Peyer's patch (tissue), 4 donors: ENCODE data around the gene CASP8AP2.
"Not testable (repeated sequence)": the region's sequence is repeated elsewhere in the genome, so short reads cannot be mapped to it uniquely, and the experiment has no call there.

Source experiments
- POLR2A ChIP-seq, 2 donors: fragments of 450-650 bp; IDR thresholded peaks; one replicate each; pipeline ENCODE4 v1.5.1; 2017; ENCODE audit warnings: antibody characterized with exemption in 2 of 2, mild to moderate bottlenecking in 2 of 2, moderate library complexity in 2 of 2
- TF ChIP-seq, protein P1 (sequence below), 6 experiments: fragments of 450-650 bp in 4 of 6; fragments of 200-600 bp in 2 of 6; sonication (generic) in 1 of 6; IDR thresholded peaks; one replicate each; pipeline ENCODE4 v1.5.1; 2017 to 2019; ENCODE audit warnings: antibody characterized with exemption in 6 of 6, mild to moderate bottlenecking in 3 of 6, moderate library complexity in 1 of 6

DNA sequence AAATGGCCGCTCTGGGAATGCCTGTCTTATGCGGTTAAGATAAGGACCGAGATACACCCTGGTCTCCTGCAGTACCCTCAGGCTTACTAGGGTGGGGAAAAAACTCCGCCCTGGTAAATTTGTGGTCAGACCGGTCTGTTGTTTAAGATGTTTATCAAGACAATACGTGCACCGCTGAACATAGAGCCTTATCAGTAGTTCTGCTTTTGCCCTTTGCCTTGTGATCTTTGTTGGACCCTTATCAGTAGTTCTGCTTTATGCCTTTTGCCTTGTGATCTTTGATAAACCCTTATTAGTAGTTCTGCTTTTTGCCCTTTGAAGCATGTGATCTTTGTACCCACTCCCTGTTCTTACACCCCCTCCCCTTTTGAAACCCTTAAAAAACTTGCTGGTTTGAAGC lies 46.4 kb upstream of the CASP8AP2 start:
- not testable (repeated sequence) for TF ChIP-seq POLR2A (IDR thresholded peaks at IDR 0.05)
- TF ChIP-seq, protein P1, sequence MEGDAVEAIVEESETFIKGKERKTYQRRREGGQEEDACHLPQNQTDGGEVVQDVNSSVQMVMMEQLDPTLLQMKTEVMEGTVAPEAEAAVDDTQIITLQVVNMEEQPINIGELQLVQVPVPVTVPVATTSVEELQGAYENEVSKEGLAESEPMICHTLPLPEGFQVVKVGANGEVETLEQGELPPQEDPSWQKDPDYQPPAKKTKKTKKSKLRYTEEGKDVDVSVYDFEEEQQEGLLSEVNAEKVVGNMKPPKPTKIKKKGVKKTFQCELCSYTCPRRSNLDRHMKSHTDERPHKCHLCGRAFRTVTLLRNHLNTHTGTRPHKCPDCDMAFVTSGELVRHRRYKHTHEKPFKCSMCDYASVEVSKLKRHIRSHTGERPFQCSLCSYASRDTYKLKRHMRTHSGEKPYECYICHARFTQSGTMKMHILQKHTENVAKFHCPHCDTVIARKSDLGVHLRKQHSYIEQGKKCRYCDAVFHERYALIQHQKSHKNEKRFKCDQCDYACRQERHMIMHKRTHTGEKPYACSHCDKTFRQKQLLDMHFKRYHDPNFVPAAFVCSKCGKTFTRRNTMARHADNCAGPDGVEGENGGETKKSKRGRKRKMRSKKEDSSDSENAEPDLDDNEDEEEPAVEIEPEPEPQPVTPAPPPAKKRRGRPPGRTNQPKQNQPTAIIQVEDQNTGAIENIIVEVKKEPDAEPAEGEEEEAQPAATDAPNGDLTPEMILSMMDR (IDR thresholded peaks at IDR 0.05) = not testable (repeated sequence)
